HEK293 (cell line): ENCODE measurements around the gene NTRK3.

Source experiments
- CTCF ChIA-PET: fragments of 350-600 bp; formaldehyde crosslinking; extraction: SDS; loops from one replicate; lab custom pipeline; 2021; ENCODE audit warnings: antibody characterized with exemption; lab: Yijun Ruan, JAX
- POLR2A ChIA-PET: fragments of 300-600 bp; formaldehyde crosslinking; extraction: SDS; loops from one replicate; lab custom pipeline; 2020; ENCODE audit warnings: antibody characterized with exemption, inconsistent platforms; lab: Yijun Ruan, JAX
- H3K27ac ChIP-seq: fragments of 200-500 bp; sonication (Bioruptor generic); 2 replicates; pipeline ENCODE4 v1.5.1; 2014; ENCODE audit warnings: low read depth, low read length, control low read depth, inconsistent platforms; ENCODE audit errors: extremely low read depth
- H3K36me3 ChIP-seq, 2 experiments: fragments of 200-500 bp in 1 of 2; sonication (Bioruptor generic) in 1 of 2; 1 replicate in 1 of 2; 2 replicates in 1 of 2; pipeline ENCODE4 v1.5.1; 2014 to 2017; ENCODE audit warnings: inconsistent platforms in 2 of 2, low read length in 2 of 2; ENCODE audit not compliant: control insufficient read depth in 2 of 2, insufficient read depth in 1 of 2
- H3K4me1 ChIP-seq: fragments of 200-500 bp; sonication (Bioruptor generic); 2 replicates; pipeline ENCODE4 v1.5.1; 2014; ENCODE audit warnings: mild to moderate bottlenecking, low read length, inconsistent platforms; ENCODE audit not compliant: control insufficient read depth, insufficient read depth
- H3K4me3 ChIP-seq: 2 replicates; pipeline ENCODE4 v1.5.1; 2011; ENCODE audit warnings: low read depth, mild to moderate bottlenecking, control low read depth, low read length, moderate library complexity
- H3K9me3 ChIP-seq: fragments of 200-500 bp; sonication (Bioruptor generic); 2 replicates; pipeline ENCODE4 v1.5.1; 2014; ENCODE audit warnings: low read depth, low read length, inconsistent platforms; ENCODE audit not compliant: control insufficient read depth, insufficient read depth
- GLI4 ChIP-seq: fragments of 450-650 bp; formaldehyde crosslinking; IDR thresholded peaks from 2 replicates; pipeline ENCODE4 v1.5.1; 2016; ENCODE audit warnings: missing biosample characterization, missing genetic modification characterization
- HOXC10 ChIP-seq: sonication (generic); formaldehyde crosslinking; IDR thresholded peaks from 2 replicates; pipeline ENCODE4 v1.8.1; 2023; ENCODE audit warnings: mild to moderate bottlenecking, missing genetic modification reagents
- ZBTB21 ChIP-seq: fragments of 450-650 bp; formaldehyde crosslinking; IDR thresholded peaks from 2 replicates; pipeline ENCODE4 v1.5.1; 2017; ENCODE audit warnings: missing biosample characterization, missing genetic modification characterization
- ZNF112 ChIP-seq: fragments of 450-650 bp; formaldehyde crosslinking; IDR thresholded peaks from 2 replicates; pipeline ENCODE4 v1.5.0; 2017; ENCODE audit warnings: missing biosample characterization, missing genetic modification characterization
- ZNF24 ChIP-seq: fragments of 450-650 bp; formaldehyde crosslinking; IDR thresholded peaks from 2 replicates; pipeline ENCODE4 v1.5.1; 2016; ENCODE audit warnings: missing biosample characterization, missing genetic modification characterization
- ZNF280C ChIP-seq: fragments of 450-650 bp; formaldehyde crosslinking; IDR thresholded peaks from 2 replicates; pipeline ENCODE4 v1.5.1; 2016; ENCODE audit warnings: missing biosample characterization, missing genetic modification characterization
- ZNF302 ChIP-seq: fragments of 450-650 bp; formaldehyde crosslinking; IDR thresholded peaks from 2 replicates; pipeline ENCODE4 v1.5.1; 2016; ENCODE audit warnings: missing biosample characterization, missing genetic modification characterization, low read depth
- ZNF341 ChIP-seq: fragments of 450-650 bp; formaldehyde crosslinking; IDR thresholded peaks from 2 replicates; pipeline ENCODE4; 2016; ENCODE audit warnings: low read depth, missing biosample characterization, missing genetic modification characterization
- ZNF398 ChIP-seq: fragments of 450-650 bp; formaldehyde crosslinking; IDR thresholded peaks from 2 replicates; pipeline ENCODE4 v1.5.1; 2017; ENCODE audit warnings: missing biosample characterization, missing genetic modification characterization
- ZNF48 ChIP-seq: fragments of 450-650 bp; formaldehyde crosslinking; IDR thresholded peaks from 2 replicates; pipeline ENCODE4 v1.5.1; 2016; ENCODE audit warnings: missing biosample characterization, missing genetic modification characterization
- ZNF521 ChIP-seq: fragments of 450-650 bp; formaldehyde crosslinking; IDR thresholded peaks from 2 replicates; pipeline ENCODE4 v1.5.1; 2017; ENCODE audit warnings: missing biosample characterization, mild to moderate bottlenecking, missing genetic modification characterization
- ZNF624 ChIP-seq: fragments of 450-650 bp; formaldehyde crosslinking; IDR thresholded peaks from 2 replicates; pipeline ENCODE4 v1.5.1; 2017; ENCODE audit warnings: missing biosample characterization, missing genetic modification characterization
- ZNF660 ChIP-seq: fragments of 450-650 bp; IDR thresholded peaks from 2 replicates; pipeline ENCODE4 v1.5.1; 2018; ENCODE audit warnings: missing biosample characterization, mild to moderate bottlenecking, missing genetic modification characterization
- TF ChIP-seq, protein P1 (sequence below): fragments of 450-650 bp; formaldehyde crosslinking; IDR thresholded peaks from 2 replicates; pipeline ENCODE4 v1.5.0; 2017; ENCODE audit warnings: missing biosample characterization, missing genetic modification characterization, borderline replicate concordance
- TF ChIP-seq, protein P2 (sequence below): fragments of 450-650 bp; formaldehyde crosslinking; IDR thresholded peaks from 2 replicates; pipeline ENCODE4 v1.5.1; 2016; ENCODE audit warnings: missing biosample characterization, missing genetic modification characterization

The NTRK3 gene

GRCh38 chr15:88255087-88255483 is 1.5 kb downstream of the NTRK3 start (continued):
- TF ChIP-seq HOXC10 (CRISPR knock-in tag) (no peak), ZNF24 (tag by site-specific recombination) (no peak)

GRCh38 chr15:88252441-88252840 is 4.1 kb downstream of the NTRK3 start:
- TF ChIP-seq GLI4 (no peak), ZNF112 (no peak), ZNF48 (tag by site-specific recombination) (no peak), ZNF280C (tag by site-specific recombination) (no peak), ZNF521 (tag by site-specific recombination) (no peak)
- Histone ChIP-seq H3K27ac (no peak overlapping the region), H3K9me3 (no peaks in the 10 kb centered on the region), H3K4me1 (no peaks in the 10 kb centered on the region; the same call in 1 of the 2 replicates), H3K4me3 (no peak overlapping the region), H3K36me3 (no peaks in the 10 kb centered on the region)
- ChIA-PET POLR2A (no interaction called here), CTCF (interaction anchor here (0.8 to 1.2 kb wide), 2 partner anchors 8 to 198 kb away, joined by 4 to 7 read pairs; no protein-coding TSS in a partner anchor)

DNA sequence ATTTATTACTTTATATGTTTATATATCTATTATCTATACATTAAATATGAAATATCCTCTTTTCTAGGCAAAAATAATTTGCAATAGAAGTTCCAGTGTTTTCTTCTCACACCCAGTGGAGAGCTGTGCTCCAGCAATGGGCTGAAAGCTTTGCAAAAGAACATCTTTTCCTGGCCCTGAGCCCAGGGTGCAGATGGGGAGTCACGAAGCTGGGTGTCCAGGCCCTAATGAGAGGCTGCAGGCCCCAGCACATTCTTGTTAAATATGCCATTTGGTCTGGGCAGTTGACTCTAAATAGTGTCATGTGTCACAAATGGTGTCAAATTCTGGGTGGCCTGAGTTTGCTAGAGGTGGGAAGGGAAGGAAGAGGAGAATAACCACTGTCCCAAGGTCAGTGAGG is 5.7 kb downstream of the NTRK3 start:
- Histone ChIP-seq H3K36me3 (no peaks in the 10 kb centered on the region), H3K27ac (no peak overlapping the region), H3K4me1 (no peaks in the 10 kb centered on the region; the same call in 1 of the 2 replicates), H3K4me3 (no peak overlapping the region), H3K9me3 (no peaks in the 10 kb centered on the region)
- ChIA-PET CTCF (interaction anchor here (0.6 to 10.1 kb wide), 5 partner anchors 17 to 534 kb away, joined by 3 to 182 read pairs (median 3); no protein-coding TSS in a partner anchor), POLR2A (no interaction called here)
- no peak for TF ChIP-seq ZNF341 (tag by site-specific recombination)
- TF ChIP-seq ZNF302 (tag by site-specific recombination): no peak
- TF ChIP-seq, protein P1, sequence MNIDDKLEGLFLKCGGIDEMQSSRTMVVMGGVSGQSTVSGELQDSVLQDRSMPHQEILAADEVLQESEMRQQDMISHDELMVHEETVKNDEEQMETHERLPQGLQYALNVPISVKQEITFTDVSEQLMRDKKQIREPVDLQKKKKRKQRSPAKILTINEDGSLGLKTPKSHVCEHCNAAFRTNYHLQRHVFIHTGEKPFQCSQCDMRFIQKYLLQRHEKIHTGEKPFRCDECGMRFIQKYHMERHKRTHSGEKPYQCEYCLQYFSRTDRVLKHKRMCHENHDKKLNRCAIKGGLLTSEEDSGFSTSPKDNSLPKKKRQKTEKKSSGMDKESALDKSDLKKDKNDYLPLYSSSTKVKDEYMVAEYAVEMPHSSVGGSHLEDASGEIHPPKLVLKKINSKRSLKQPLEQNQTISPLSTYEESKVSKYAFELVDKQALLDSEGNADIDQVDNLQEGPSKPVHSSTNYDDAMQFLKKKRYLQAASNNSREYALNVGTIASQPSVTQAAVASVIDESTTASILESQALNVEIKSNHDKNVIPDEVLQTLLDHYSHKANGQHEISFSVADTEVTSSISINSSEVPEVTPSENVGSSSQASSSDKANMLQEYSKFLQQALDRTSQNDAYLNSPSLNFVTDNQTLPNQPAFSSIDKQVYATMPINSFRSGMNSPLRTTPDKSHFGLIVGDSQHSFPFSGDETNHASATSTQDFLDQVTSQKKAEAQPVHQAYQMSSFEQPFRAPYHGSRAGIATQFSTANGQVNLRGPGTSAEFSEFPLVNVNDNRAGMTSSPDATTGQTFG (tag by site-specific recombination): no peak
- TF ChIP-seq ZNF624: no peak
- no peak for TF ChIP-seq ZNF398 (tag by site-specific recombination)
- TF ChIP-seq, protein P2, sequence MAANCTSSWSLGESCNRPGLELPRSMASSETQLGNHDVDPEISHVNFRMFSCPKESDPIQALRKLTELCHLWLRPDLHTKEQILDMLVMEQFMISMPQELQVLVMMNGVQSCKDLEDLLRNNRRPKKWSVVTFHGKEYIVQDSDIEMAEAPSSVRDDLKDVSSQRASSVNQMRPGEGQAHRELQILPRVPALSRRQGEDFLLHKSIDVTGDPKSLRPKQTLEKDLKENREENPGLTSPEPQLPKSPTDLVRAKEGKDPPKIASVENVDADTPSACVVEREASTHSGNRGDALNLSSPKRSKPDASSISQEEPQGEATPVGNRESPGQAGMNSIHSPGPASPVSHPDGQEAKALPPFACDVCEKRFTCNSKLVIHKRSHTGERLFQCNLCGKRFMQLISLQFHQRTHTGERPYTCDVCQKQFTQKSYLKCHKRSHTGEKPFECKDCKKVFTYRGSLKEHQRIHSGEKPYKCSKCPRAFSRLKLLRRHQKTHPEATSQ: no peak
- no peak for TF ChIP-seq ZBTB21
- no peak for TF ChIP-seq ZNF660 (tag by site-specific recombination)
